Kidney (tissue), 14 donors: Measurements from ENCODE around the gene RNF11. TPM values are rescaled to one million over a fixed set of nuclear protein-coding genes. Genes with fewer than 3 reads are reported as not detected.

ENCODE experiments used
- DNase-seq, 5 donors: peaks; one replicate each; pipeline ENCODE4 v3.0.0-alpha.2; 2013 to 2020
- FAIRE-seq: peaks from 2 replicates; lab custom pipeline; 2012; peaks lifted over from hg19 to GRCh38; lab: Jason Lieb, UNC
- H3K27ac ChIP-seq, 2 donors: one replicate each; pipeline ENCODE4 v1.7.0; 2013; ENCODE audit warnings: low read depth in 2 of 2, low read length in 2 of 2, inconsistent platforms in 1 of 2
- H3K27me3 ChIP-seq: one replicate; pipeline ENCODE4 v1.7.1; 2013; ENCODE audit warnings: low read length, inconsistent platforms; ENCODE audit not compliant: control insufficient read depth, insufficient read depth
- H3K36me3 ChIP-seq, 3 donors: one replicate each; pipeline versions ENCODE4 v1.7.0 to v1.7.1; 2013; ENCODE audit warnings: low read length in 3 of 3, control low read depth in 1 of 3, inconsistent platforms in 1 of 3; ENCODE audit not compliant: insufficient read depth in 3 of 3, control insufficient read depth in 2 of 3
- H3K4me1 ChIP-seq, 3 donors: one replicate each; pipeline versions ENCODE4 v1.7.0 to v1.7.1; 2013; ENCODE audit warnings: low read length in 3 of 3, inconsistent platforms in 1 of 3, low read depth in 1 of 3; ENCODE audit not compliant: control insufficient read depth in 2 of 3, insufficient read depth in 2 of 3
- H3K4me3 ChIP-seq, 3 donors: one replicate each; pipeline versions ENCODE4 v1.7.0 to v1.8.1; 2013; ENCODE audit warnings: low read length in 3 of 3, control low read depth in 1 of 3, inconsistent platforms in 1 of 3
- H3K9ac ChIP-seq, 3 donors: one replicate each; pipeline versions ENCODE4 v1.7.0 to v1.7.1; 2013; ENCODE audit warnings: low read length in 3 of 3, control low read depth in 1 of 3, inconsistent platforms in 1 of 3
- H3K9me3 ChIP-seq, 3 donors: one replicate each; pipeline versions ENCODE4 v1.7.0 to v1.7.1; 2013; ENCODE audit warnings: low read length in 3 of 3, control low read depth in 1 of 3, inconsistent platforms in 1 of 3; ENCODE audit not compliant: control insufficient read depth in 2 of 3, insufficient read depth in 1 of 3
- CTCF ChIP-seq: IDR thresholded peaks from 3 replicates; pipeline ENCODE4 v1.5.1; 2012; ENCODE audit warnings: mild to moderate bottlenecking, moderate library complexity, borderline replicate concordance; ENCODE audit not compliant: insufficient read depth; ENCODE audit errors: extremely low read depth
- intact Hi-C: fragments of 100-400 bp; cut with DNase I; formaldehyde crosslinking; loops from one replicate; pipeline ENCODE4 v1.11.1; 2022
- polyA plus RNA-seq: library from polyadenylated mRNA; stranded (reverse); fragments of 350-450 nt; fragmentation: Illumina TruSeq; extraction: RNeasy Lipid Tissue Mini Kit (QIAGEN cat#74804); gene quantifications from one replicate; pipeline ENCODE4 v1.2.3, GENCODE V29; 2014; ENCODE audit warnings: low read depth, low replicate concordance; ENCODE audit not compliant: insufficient read depth
- total RNA-seq: library from RNA; stranded (reverse); fragmentation: NEBNext Ultra II Directional; extraction: Animal tissue kit (Norgen Biotek cat#: 25700); gene quantifications from one replicate; pipeline ENCODE4 v1.2.1, GENCODE V29; 2021
- donor health status: control.
- donor health status: control.
- donor health status: control.
- donor health status: control.
- donor health status: control.
- donor health status: DM: yes; HTN: yes; CAD: no.
- donor health status: Normal renal cell carcinoma (clear cell type).

RNF11 gene
- total and polyA plus RNA-seq, 2 donors from 2014 or later: 62.5 to 105 TPM

- no peak for DNase-seq
- Histone ChIP-seq H3K9me3 (no peaks in the 10 kb centered on the region), H3K4me3 (no peak overlapping the region), H3K4me1 (peaks cover 0 to 3% (median 0%) of the 10 kb centered on the region in 3 donors), H3K9ac (no peak overlapping the region), H3K36me3 (no peaks in the 10 kb centered on the region), H3K27ac (no peak overlapping the region), H3K27me3 (no peaks in the 10 kb centered on the region)
- TF ChIP-seq CTCF: no peak
- intact Hi-C loops: no loop called here
- FAIRE-seq: no peak
These were observed 30.7 kb downstream of the RNF11 start for GRCh38 chr1:51266791-51267190.

DNA sequence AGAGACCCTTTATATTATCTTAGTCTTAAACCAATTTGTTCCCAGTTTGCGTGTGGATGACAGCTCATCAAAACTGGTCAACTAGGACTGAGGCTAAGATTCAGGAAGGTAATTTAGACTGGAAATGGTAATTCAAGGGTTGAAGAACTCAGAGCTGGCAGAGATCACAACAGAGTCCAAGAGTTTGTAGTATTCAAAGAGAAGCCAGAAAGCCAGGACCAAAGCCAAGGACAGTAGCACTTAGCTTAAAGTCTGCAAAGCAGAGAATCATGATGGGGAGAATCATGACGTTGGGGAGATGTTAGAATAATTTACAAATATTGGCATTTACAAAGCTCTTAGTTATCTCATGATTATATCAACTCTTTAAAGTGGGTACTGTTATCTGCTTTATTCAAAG lies 32.6 kb downstream of the RNF11 start:
- Histone ChIP-seq H3K9me3 (no peaks in the 10 kb centered on the region), H3K27me3 (no peaks in the 10 kb centered on the region), H3K4me1 (peaks cover 0 to 3% (median 0%) of the 10 kb centered on the region in 3 donors), H3K27ac (no peak overlapping the region), H3K4me3 (no peak overlapping the region), H3K9ac (no peak overlapping the region), H3K36me3 (no peaks in the 10 kb centered on the region)
- intact Hi-C loops: no loop called here
- FAIRE-seq: no peak
- TF ChIP-seq CTCF: no peak
- no peak for DNase-seq

- H3K4me3 ChIP-seq: no peak overlapping the region
- H3K36me3 ChIP-seq: no peaks in the 10 kb centered on the region
- intact Hi-C loops: no loop called here
- no peak overlapping the region for H3K27ac ChIP-seq
- no peak overlapping the region for H3K9ac ChIP-seq
- no peak for TF ChIP-seq CTCF
- DNase-seq: no peak
- no peak for FAIRE-seq
- no peaks in the 10 kb centered on the region for H3K9me3 ChIP-seq
- no peaks in the 10 kb centered on the region for H3K4me1 ChIP-seq
- H3K27me3 ChIP-seq: no peaks in the 10 kb centered on the region
These were observed 34.7 kb downstream of the RNF11 start for GRCh38 chr1:51270751-51271150.

DNA sequence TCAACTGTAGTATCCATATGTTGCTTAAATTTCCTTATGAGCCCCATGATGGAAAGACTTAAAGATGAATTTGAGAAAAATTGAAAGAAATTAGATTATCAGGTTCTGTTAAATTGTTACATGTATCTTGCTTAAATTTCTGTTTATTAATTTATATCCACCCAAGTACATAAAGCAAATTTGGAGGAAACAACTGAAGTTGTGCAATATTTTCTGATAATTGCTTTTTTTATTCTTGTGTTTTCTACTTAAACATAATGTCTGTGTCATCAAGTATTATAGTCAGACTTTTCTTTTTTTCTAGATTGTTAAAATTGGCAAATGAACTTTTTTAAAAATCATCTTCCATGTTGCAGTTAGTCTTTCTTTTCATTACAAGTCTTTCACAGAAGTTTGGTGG lies 36.8 kb downstream of the RNF11 start:
- intact Hi-C loops: no loop called here
- no peak for TF ChIP-seq CTCF
- no peak for FAIRE-seq

More for the DNA sequence above, 36.8 kb downstream of the RNF11 start:
- Histone ChIP-seq H3K27me3 (no peaks in the 10 kb centered on the region), H3K9me3 (no peaks in the 10 kb centered on the region), H3K27ac (no peak overlapping the region), H3K4me1 (no peaks in the 10 kb centered on the region), H3K4me3 (no peak overlapping the region), H3K36me3 (no peaks in the 10 kb centered on the region), H3K9ac (no peak overlapping the region)
- DNase-seq: no peak
